Middle frontal gyrus (tissue), 1 donor: ENCODE data around the gene LIPG.

Experiments
- DNase-seq: peaks from one replicate; pipeline ENCODE4 v3.0.0-alpha.2; 2015; ENCODE audit warnings: low spot score; ENCODE audit errors: extremely low spot score

LIPG gene

DNA sequence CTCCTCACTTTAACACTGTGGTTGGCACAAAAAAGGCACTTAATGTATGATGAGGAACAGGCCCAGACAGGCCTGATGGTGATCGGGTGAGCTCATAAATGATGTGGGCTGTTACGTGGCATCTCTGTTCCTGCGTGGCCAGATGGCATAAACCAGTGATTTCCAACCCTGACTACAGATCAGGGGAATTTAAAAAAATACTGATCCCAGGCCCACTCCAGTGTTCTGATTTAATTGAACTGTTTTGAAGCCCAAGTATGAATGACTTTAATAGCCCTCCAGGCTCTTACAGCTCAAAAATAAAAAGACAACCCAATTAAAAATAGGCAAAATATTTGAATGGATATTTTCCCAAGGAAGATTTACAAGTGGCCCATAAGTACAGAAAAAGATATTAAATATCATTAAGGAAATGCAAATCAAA, 48.2 kb downstream of the LIPG start:
- DNase-seq, result no peak

GRCh38 chr18:49611316-49611715, 49.5 kb downstream of the LIPG start:
- no peak for DNase-seq

- no peak for DNase-seq
These were observed 50.7 kb downstream of the LIPG start for GRCh38 chr18:49612515-49613033.

DNA sequence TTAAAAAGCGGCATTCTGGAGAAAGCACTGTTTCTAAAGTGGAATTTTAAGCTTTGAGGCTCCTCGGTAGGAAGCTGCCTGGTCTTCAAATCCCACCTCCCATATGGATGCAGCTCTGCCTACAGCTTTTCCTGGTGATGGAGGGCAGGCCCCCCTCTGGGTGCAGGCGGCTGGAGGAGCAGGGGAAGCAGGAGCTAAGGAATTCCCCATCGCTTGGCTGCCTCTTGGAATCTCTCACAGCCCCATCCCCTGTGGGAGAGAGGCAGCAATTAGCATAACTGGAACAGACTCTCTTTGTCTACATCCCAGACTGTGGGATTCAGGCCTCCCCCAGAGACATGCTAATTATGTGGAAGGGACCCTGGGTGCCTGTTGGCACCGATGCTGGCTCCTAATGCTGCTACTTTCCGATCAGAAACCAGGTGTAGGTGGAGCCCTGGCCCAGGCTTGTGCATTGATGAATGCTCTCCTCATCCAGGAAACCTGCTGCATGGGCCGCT, 51.3 kb downstream of the LIPG start:
- DNase-seq, result no peak

GRCh38 chr18:49613641-49614151, 51.8 kb downstream of the LIPG start:
- no peak for DNase-seq

GRCh38 chr18:49616618-49617328, 54.9 kb downstream of the LIPG start:
- DNase-seq, result no peak

GRCh38 chr18:49617329-49617695, 55.5 kb downstream of the LIPG start:
- no peak for DNase-seq

DNA sequence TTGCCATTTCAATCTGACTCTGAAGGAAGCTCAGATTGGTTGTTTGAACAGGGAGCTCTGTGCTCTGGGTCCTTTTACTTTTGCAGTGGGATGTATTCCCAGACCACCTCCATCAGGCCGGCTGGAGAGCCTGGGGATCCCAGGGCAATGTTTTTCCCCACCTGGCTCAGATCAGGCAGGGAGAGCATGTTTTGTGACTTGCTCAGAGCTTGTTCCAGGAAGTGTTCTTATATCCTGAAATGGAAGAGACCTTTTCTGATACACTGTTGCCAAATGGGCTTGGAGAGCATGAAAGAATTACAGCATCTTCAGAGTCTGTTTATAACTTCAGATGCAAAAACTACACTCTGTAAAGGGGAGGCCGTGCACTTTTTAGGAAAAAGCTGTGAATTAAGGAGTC, 56.0 kb downstream of the LIPG start:
- DNase-seq, result no peak

DNA sequence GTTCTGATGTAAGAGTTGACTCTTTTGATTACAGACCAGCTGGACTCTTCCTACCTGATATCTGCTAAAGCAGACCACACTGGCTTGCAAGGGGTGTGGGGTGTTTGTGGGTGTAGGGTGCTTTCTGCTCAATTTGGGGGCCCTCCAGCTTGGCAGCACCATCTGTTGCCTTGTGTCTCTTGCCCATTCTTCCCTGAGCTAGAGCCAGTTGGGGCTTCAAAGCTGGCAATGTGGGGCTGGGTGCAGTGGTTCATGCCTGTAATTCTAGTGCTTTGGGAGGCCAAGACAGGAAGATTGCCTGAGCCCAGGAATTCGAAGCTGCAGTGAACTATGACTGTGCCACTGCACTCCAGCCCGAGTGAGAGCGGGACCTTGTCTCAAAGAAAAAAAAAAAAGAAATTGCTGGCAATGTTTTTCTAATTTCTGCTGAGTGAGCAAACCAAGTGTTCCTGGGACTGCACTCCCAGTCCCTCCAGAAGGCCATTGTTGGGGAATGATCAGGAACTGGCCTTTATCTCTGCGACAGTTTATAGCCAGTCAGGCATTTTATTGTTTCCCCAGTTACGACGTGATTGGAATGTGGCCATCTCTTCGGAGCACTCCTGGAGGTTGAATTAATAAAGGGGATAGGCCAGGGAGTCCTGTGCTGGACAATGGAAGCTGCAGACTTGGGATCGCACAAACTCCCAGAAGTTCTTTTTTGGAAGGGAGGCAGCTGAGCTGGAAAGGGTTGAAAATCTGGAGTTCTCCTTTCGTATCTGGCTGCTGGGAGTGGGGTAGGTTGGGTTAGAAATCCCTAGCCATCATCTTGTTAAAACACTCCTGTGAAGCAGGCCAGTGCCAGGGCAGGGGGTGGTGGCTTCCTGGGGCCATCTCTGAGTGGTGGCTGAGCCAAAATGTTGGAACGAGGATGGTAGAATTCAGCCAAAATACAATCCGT, 57.2 kb downstream of the LIPG start:
- no peak for DNase-seq

DNA sequence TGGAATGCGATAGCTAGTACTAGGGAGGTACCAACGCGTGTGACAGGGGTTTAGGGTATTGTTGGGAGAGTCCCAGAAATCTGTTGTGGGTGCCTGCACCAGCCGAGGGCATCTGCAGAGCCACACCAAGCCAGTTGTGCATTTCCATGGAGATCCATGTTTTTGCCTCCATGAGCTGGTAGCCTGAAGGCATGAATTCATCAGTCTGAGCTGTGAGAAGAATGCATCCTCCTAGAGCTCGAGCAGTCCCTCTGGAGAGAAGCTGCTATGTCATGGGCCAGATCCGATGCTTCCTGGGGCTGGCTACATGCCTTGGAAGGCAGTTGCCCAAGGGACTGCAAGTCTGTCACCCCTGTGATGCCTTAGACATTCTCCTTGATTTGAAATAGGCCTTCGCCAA, 57.9 kb downstream of the LIPG start:
- DNase-seq, result no peak

- DNase-seq, result no peak
These were observed 59.4 kb downstream of the LIPG start for GRCh38 chr18:49621301-49621700.

GRCh38 chr18:49621717-49622351, 60.0 kb downstream of the LIPG start:
- DNase-seq, result no peak

GRCh38 chr18:49623571-49623970, 61.7 kb downstream of the LIPG start:
- DNase-seq, result no peak

GRCh38 chr18:49625021-49625691, 63.3 kb downstream of the LIPG start:
- no peak for DNase-seq

GRCh38 chr18:49626842-49627467, 65.1 kb downstream of the LIPG start:
- DNase-seq, result no peak

- no peak for DNase-seq
These were observed 66.3 kb downstream of the LIPG start for GRCh38 chr18:49628119-49628518.

DNA sequence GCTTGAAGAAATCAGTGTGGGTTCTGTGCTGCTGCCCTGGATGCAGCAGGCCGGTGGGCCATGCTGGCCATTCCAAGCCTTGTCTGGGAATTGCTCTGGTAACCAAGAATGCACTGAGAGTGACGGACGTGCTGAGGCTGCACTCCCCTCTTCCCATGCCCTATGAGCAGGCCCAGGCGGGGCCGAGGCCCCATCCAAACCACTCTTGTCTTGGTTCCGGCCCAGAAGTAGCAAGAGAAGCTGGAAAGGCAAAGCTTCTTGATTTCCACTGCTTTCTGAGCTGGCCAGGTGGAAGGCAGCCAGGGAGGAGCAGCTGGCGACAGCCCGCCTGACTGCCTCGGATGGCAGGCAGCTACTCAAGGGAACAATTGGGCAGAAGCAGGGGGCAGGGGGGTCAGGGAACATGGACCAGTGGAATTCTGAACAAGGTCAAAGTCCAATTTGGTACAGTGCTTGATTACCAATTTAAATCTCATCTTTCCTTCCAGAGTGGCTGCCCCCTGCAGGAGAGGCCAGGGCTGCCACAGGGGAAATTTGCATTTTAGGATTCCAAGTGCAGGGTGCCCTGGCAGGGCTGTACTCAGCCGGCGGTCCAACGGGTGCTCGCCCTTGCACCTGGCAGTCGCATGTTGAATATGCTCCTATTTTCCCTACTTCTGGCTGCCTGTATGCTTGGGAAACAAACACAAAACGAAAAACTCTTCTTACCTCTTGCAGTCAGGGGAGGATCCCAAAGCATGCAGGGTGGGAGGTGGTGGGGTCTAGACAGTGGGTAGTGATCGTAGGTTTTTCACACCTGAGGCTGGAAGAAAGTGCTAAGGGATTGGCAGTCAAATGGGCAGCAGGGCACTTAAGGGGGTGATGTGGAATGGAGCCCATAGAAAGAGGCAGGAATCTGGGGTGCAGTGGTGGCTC, 67.3 kb downstream of the LIPG start:
- DNase-seq, result no peak

GRCh38 chr18:49630246-49630699, 68.4 kb downstream of the LIPG start:
- no peak for DNase-seq

GRCh38 chr18:49631146-49631866, 69.4 kb downstream of the LIPG start:
- no peak for DNase-seq
